Heart left ventricle (tissue), 13 donors: ENCODE data around the gene SEPTIN1.

Experiments
- POLR2A ChIP-seq, 2 donors: fragments of 450-650 bp; IDR thresholded peaks; one replicate each; pipeline ENCODE4 v1.6.1; 2017; ENCODE audit warnings: antibody characterized with exemption in 2 of 2, mild to moderate bottlenecking in 2 of 2, moderate library complexity in 2 of 2
- TF ChIP-seq, protein P1 (sequence below), 12 donors: fragments of 200-600 bp; sonication (generic) in 4 of 12; IDR thresholded peaks; one replicate each; pipeline versions ENCODE4 v1.5.0 to v1.8.0; 2018 to 2022; ENCODE audit warnings: antibody characterized with exemption in 12 of 12, mild to moderate bottlenecking in 5 of 12
- donor health status: ischemic (EF 13 %, LVEDD 7.1; RV severe dilation, severe dysfunction).
- donor health status: DM: no; HTN: yes; CAD: no.
- donor health status: DM: no; HTN: no; CAD: no.
- donor health status: ischemic (EF 25% LVEDD 6.9; RV normal size, moderate dysfunction).
- donor health status: ischemic (EF 25% LVEDD 5.7; RV mildly dilated, moderate dysfunction).
- donor health status: ischemic (EF 35%, LVEDD 5.7; RV mildly dilated, moderate dysfunction).
- donor health status: nonischemic (EF 11% LVEDD 7.7; RV severe dilation, severe dysfunction).
- donor health status: DM: yes; HTN: yes; CAD: no.
- donor health status: PGD.
- donor health status: ischemic (EF 29% LVEDD 5.4; RV normal size, mild dysfunction).
- donor health status: nonischemic (EF 23%, LVEDD 6.1; RV moderate dilation, normal function).

DNA sequence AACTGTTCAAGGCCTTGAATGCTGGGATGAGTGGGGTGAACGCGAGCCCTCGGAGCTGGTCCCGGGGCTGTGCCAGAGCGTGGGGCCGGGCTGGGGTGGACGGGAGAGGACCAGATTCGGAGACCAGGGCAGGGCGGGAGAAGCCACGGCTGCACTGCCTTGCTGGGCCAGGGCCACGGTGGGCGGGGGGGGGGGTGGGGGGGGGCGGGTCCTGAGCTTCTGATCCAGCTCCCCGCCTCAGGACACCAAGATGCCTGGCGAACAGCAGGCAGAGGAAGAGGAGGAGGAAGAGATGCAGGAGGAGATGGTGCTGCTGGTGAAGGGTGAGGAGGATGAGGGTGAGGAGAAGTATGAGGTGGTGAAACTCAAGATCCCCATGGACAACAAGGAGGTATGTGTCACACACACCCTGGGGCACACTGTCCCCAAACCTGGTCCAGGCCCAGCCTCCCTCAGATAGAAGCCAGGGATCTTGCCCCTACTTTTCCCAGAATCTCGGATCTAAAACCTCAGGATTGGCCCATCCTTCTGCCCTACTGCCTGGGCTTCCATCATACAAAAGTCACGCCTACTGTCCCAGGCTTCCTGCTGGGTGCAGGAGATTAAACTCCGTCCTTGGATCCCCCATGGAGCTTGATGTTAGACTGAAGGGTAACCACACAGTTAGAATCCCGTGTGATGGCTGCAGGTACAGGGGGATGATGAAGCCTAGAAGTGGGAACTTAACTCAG is 25.6 kb upstream of the SEPTIN1 start:
- TF ChIP-seq, protein P1, sequence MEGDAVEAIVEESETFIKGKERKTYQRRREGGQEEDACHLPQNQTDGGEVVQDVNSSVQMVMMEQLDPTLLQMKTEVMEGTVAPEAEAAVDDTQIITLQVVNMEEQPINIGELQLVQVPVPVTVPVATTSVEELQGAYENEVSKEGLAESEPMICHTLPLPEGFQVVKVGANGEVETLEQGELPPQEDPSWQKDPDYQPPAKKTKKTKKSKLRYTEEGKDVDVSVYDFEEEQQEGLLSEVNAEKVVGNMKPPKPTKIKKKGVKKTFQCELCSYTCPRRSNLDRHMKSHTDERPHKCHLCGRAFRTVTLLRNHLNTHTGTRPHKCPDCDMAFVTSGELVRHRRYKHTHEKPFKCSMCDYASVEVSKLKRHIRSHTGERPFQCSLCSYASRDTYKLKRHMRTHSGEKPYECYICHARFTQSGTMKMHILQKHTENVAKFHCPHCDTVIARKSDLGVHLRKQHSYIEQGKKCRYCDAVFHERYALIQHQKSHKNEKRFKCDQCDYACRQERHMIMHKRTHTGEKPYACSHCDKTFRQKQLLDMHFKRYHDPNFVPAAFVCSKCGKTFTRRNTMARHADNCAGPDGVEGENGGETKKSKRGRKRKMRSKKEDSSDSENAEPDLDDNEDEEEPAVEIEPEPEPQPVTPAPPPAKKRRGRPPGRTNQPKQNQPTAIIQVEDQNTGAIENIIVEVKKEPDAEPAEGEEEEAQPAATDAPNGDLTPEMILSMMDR (IDR thresholded peaks at IDR 0.05) = no peak
- no peak for TF ChIP-seq POLR2A (IDR thresholded peaks at IDR 0.05)
